H1 (cell line): ENCODE results near the gene ADRA2B. TPM values are rescaled to one million over a fixed set of nuclear protein-coding genes. Genes with fewer than 3 reads are reported as not detected.

Experiments used
- CTCF ChIA-PET: fragments of 300-600 bp; sonication (Branson Sonifier 250); formaldehyde crosslinking; loops from one replicate; lab custom pipeline; 2021; ENCODE audit not compliant: partially characterized antibody; lab: Charles Lee
- POLR2A ChIA-PET: fragments of 300-600 bp; sonication (Branson Sonifier 250); formaldehyde crosslinking; loops from one replicate; lab custom pipeline; 2021; ENCODE audit warnings: inconsistent platforms; ENCODE audit not compliant: partially characterized antibody; lab: Charles Lee
- DNase-seq, 2 experiments: peaks; one replicate each; pipeline versions ENCODE4 v3.0.0 to v3.0.0-alpha.2; 2010 to 2022; ENCODE audit warnings: low spot score in 2 of 2, low read depth in 1 of 2, mixed read lengths in 1 of 2
- FAIRE-seq: peaks from 2 replicates; lab custom pipeline; 2011; peaks lifted over from hg19 to GRCh38; lab: Jason Lieb, UNC
- H2AFZ ChIP-seq: 2 replicates; pipeline ENCODE4 v1.8.1; 2012; ENCODE audit warnings: low read length, inconsistent platforms
- H2AK5ac ChIP-seq: 2 replicates; pipeline ENCODE4 v1.6.1; 2013; ENCODE audit warnings: low read depth, low read length
- H2BK120ac ChIP-seq: replicated peaks from 2 replicates; pipeline ENCODE3; 2013; ENCODE audit warnings: low read depth, low read length, inconsistent platforms
- H2BK12ac ChIP-seq: 2 replicates; pipeline ENCODE4 v1.6.1; 2013; ENCODE audit warnings: low read depth, low read length
- H2BK15ac ChIP-seq: 2 replicates; pipeline ENCODE4 v1.6.1; 2013; ENCODE audit warnings: low read length
- H2BK20ac ChIP-seq: 2 replicates; pipeline ENCODE4 v1.6.1; 2013; ENCODE audit warnings: low read length
- H2BK5ac ChIP-seq: 2 replicates; pipeline ENCODE4 v1.6.1; 2013; ENCODE audit warnings: low read depth, low read length
- H3K14ac ChIP-seq: 2 replicates; pipeline ENCODE4 v1.6.1; 2013; ENCODE audit warnings: inconsistent platforms; ENCODE audit not compliant: insufficient read length
- H3K18ac ChIP-seq: 2 replicates; pipeline ENCODE4 v1.6.1; 2013; ENCODE audit warnings: low read length; ENCODE audit errors: extremely low read depth
- H3K23ac ChIP-seq: 2 replicates; pipeline ENCODE4 v1.6.1; 2013; ENCODE audit warnings: inconsistent platforms; ENCODE audit not compliant: insufficient read length
- H3K23me2 ChIP-seq: 2 replicates; pipeline ENCODE4 v1.6.1; 2013; ENCODE audit warnings: low read depth, low read length
- H3K27ac ChIP-seq: 2 replicates; pipeline ENCODE4 v1.6.1; 2011; ENCODE audit warnings: low read depth, low read length, inconsistent platforms
- H3K27me3 ChIP-seq, 4 experiments: replicated peaks in 1 of 4; 1 replicate in 1 of 4; 2 replicates in 3 of 4; pipeline versions ENCODE4 v1.6.1 to v1.8.1; 2011 to 2013; ENCODE audit warnings: low read length in 3 of 4, mild to moderate bottlenecking in 3 of 4, inconsistent platforms in 2 of 4, mixed read lengths in 2 of 4, moderate library complexity in 1 of 4; ENCODE audit not compliant: control insufficient read depth in 3 of 4, insufficient read depth in 3 of 4; ENCODE audit errors: extremely low read depth in 1 of 4
- H3K36me3 ChIP-seq, 4 experiments: 2 replicates each; pipeline versions ENCODE4 v1.6.1 to v1.8.1; 2011 to 2013; ENCODE audit warnings: mild to moderate bottlenecking in 4 of 4, low read length in 3 of 4, moderate library complexity in 2 of 4, control low read depth in 1 of 4, inconsistent platforms in 1 of 4; ENCODE audit not compliant: insufficient read depth in 4 of 4, control insufficient read depth in 2 of 4
- H3K4ac ChIP-seq: replicated peaks from 2 replicates; pipeline ENCODE3; 2013; ENCODE audit warnings: low read length, low read depth, mixed read lengths, inconsistent platforms; ENCODE audit not compliant: insufficient read length
- H3K4me1 ChIP-seq, 4 experiments: replicated peaks in 1 of 4; 1 replicate in 1 of 4; 2 replicates in 3 of 4; pipeline versions ENCODE4 v1.6.1 to v1.8.1; 2011 to 2013; ENCODE audit warnings: low read length in 3 of 4, inconsistent platforms in 2 of 4, mixed read lengths in 1 of 4; ENCODE audit not compliant: insufficient read depth in 4 of 4, control insufficient read depth in 3 of 4
- H3K4me2 ChIP-seq, 2 experiments: 2 replicates each; pipeline versions ENCODE4 v1.6.1 to v1.8.1; 2011 to 2013; ENCODE audit warnings: low read depth in 2 of 2, low read length in 2 of 2, control low read depth in 1 of 2, inconsistent platforms in 1 of 2, mild to moderate bottlenecking in 1 of 2; ENCODE audit not compliant: insufficient read depth in 1 of 2
- H3K4me3 ChIP-seq, 4 experiments: fragments of 200-600, 300-600 bp in 1 of 4; sonication (generic), shearing (Covaris generic), sonication (Bioruptor Twin) in 1 of 4; 2 replicates each; pipeline versions ENCODE4 v1.5.1 to v1.8.1; 2011 to 2016; ENCODE audit warnings: low read length in 4 of 4, low read depth in 3 of 4, control low read depth in 2 of 4, inconsistent platforms in 2 of 4, mild to moderate bottlenecking in 2 of 4, mixed read lengths in 1 of 4, moderate library complexity in 1 of 4; ENCODE audit not compliant: insufficient read depth in 2 of 4; ENCODE audit errors: extremely low read depth in 1 of 4
- H3K56ac ChIP-seq: replicated peaks from 2 replicates; pipeline ENCODE3; 2013; ENCODE audit warnings: low read depth, mild to moderate bottlenecking, mixed read lengths, low read length, inconsistent platforms; ENCODE audit not compliant: insufficient read length
- H3K79me1 ChIP-seq: 2 replicates; pipeline ENCODE4 v1.6.1; 2013; ENCODE audit warnings: low read depth, low read length, control low read depth
- H3K79me2 ChIP-seq, 2 experiments: 2 replicates each; pipeline versions ENCODE4 v1.6.1 to v1.8.1; 2012 to 2013; ENCODE audit warnings: low read length in 2 of 2, mild to moderate bottlenecking in 2 of 2, inconsistent platforms in 1 of 2; ENCODE audit not compliant: insufficient read depth in 2 of 2, control insufficient read depth in 1 of 2
- H3K9ac ChIP-seq, 4 experiments: replicated peaks in 1 of 4; 1 replicate in 1 of 4; 2 replicates in 3 of 4; pipeline versions ENCODE4 v1.6.1 to v1.8.1; 2011 to 2013; ENCODE audit warnings: low read depth in 3 of 4, low read length in 3 of 4, control low read depth in 2 of 4, mild to moderate bottlenecking in 2 of 4, moderate library complexity in 2 of 4, inconsistent platforms in 1 of 4; ENCODE audit errors: extremely low read depth in 1 of 4
- H3K9me3 ChIP-seq, 2 experiments: 2 replicates each; pipeline versions ENCODE4 v1.6.1 to v1.8.1; 2012 to 2013; ENCODE audit warnings: mild to moderate bottlenecking in 2 of 2, moderate library complexity in 2 of 2, control low read depth in 1 of 2, inconsistent platforms in 1 of 2, low read depth in 1 of 2, low read length in 1 of 2, mixed read lengths in 1 of 2; ENCODE audit not compliant: insufficient read depth in 2 of 2
- H4K20me1 ChIP-seq, 2 experiments: replicated peaks in 1 of 2; 2 replicates each; pipeline versions ENCODE3 to v1.8.1; 2011 to 2013; ENCODE audit warnings: inconsistent platforms in 2 of 2, low read length in 2 of 2, mild to moderate bottlenecking in 1 of 2; ENCODE audit not compliant: insufficient read depth in 2 of 2, control insufficient read depth in 1 of 2
- H4K5ac ChIP-seq: 2 replicates; pipeline ENCODE4 v1.6.1; 2013; ENCODE audit warnings: low read length, low read depth, mixed read lengths, inconsistent platforms; ENCODE audit not compliant: insufficient read length
- H4K8ac ChIP-seq: 2 replicates; pipeline ENCODE4 v1.8.0; 2013; ENCODE audit warnings: mild to moderate bottlenecking, moderate library complexity, low read length, inconsistent platforms; ENCODE audit not compliant: insufficient read depth; ENCODE audit errors: extremely low read depth
- H4K91ac ChIP-seq: replicated peaks from 2 replicates; pipeline ENCODE3; 2013; ENCODE audit warnings: low read length, mixed read lengths, inconsistent platforms; ENCODE audit not compliant: insufficient read length
- ASH2L ChIP-seq: fragments of 200-600, 300-600 bp; sonication (generic); IDR thresholded peaks from one replicate; pipeline ENCODE4 v1.7.1; 2017; ENCODE audit warnings: low read length
- EGR1 ChIP-seq: IDR thresholded peaks from 2 replicates; pipeline ENCODE4 v1.6.1; 2011; ENCODE audit warnings: low read depth, low read length, borderline replicate concordance
- EP300 ChIP-seq, 2 experiments: IDR thresholded peaks; 1 replicate in 1 of 2; 2 replicates in 1 of 2; pipeline ENCODE4 v1.6.1; 2011 to 2012; ENCODE audit warnings: low read depth in 2 of 2, low read length in 2 of 2, mild to moderate bottlenecking in 2 of 2, borderline replicate concordance in 1 of 2, inconsistent platforms in 1 of 2, moderate library complexity in 1 of 2
- JUN ChIP-seq: IDR thresholded peaks from 2 replicates; pipeline ENCODE4 v1.6.1; 2011; ENCODE audit warnings: low read depth, mild to moderate bottlenecking, improper control_type of control experiment, low read length
- SP2 ChIP-seq: IDR thresholded peaks from 2 replicates; pipeline ENCODE4 v1.6.1; 2012; ENCODE audit warnings: mild to moderate bottlenecking, low read length, inconsistent platforms
- WGBS, 2 experiments: shearing (Covaris generic) in 1 of 2; methylation state at CpG; one replicate each; pipeline versions ENCODE4 v1.1.6 to v1.1.7; 2013 to 2015; ENCODE audit warnings: low lambda C conversion rate in 2 of 2, mixed read lengths in 2 of 2, inconsistent platforms in 1 of 2, low coverage in 1 of 2, missing lambda C conversion rate in 1 of 2; ENCODE audit not compliant: insufficient replicate concordance in 2 of 2, insufficient coverage in 1 of 2, insufficient read length in 1 of 2; ENCODE audit errors: extremely low coverage in 1 of 2, missing lambda C conversion rate in 1 of 2; 5-methylcytosine and 5-hydroxymethylcytosine counted together
- polyA plus RNA-seq, 7 experiments: library from polyadenylated mRNA; depleted of rRNA in 3 of 7; stranded (reverse) in 5 of 7; unstranded in 2 of 7; fragments of >200 nt in 5 of 7; fragments of 200-250 nt in 2 of 7; gene quantifications; 1 replicate in 5 of 7; 2 replicates in 1 of 7; 4 replicates in 1 of 7; pipeline versions ENCODE4 v1.2.1 to v1.2.3, GENCODE V29; 2011 to 2013; ENCODE audit warnings: missing spikeins in 2 of 7, mixed read lengths in 2 of 7
- total RNA-seq: library from RNA; stranded (reverse); fragmentation: NEBNext Ultra II Directional; extraction: Animal tissue kit (Norgen Biotek cat#: 25700); gene quantifications from 2 replicates; pipeline ENCODE4 v1.2.1, GENCODE V29; 2021

The ADRA2B gene
- total and polyA plus RNA-seq, 2 of the 8 experiments (the other 6 are each of a cell fraction or from before 2014, with no cell fraction given), result 5.8 to 6.5 TPM

DNA sequence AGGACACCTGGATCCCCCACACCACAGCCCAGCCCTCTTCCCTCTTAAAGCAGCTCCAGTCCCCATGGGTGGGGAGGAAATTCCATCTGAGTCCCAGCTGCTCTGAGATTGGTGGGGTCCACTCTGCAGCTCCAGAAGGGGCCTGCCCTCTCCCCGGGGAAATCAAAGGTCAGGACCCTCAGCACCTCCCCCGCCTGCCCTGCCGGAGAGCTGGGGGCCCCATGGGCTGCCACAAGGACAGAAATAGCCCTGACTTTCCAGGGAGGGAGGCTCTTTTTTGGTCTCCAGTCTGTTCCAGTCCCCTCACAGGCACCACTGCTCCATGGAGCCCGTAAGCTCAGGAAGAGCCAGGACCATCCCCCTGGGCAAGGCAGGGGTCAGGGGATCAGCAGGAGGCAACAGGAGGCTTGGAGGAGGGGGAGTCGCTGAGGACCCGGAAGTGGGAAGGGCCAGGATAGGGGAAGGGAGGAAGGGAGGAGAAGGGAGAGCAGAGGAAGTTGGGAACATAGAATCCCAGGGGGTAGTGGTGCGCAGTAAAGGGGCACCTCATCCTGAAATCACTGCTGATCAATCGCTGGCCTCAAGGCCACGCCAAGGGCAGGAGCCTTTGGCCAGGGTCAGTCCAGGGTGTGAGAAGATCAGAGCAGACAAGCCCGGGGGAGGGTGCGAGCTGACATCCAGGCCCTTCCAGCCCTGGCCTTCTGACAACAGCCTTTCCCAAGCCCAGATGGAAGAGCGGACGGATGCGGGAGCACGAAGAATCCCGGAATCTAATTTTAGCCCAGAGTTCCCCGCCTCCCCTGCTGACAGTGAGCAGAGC, 7.6 kb downstream of the ADRA2B start:
- peak overlapping the region; percentile 38 for H4K91ac ChIP-seq
- 60% methylated on average over 17 of the region's 17 CpGs; no CpG with 5 or more reads in 1 of the 2 experiments for WGBS, 2 experiments
- no peaks in the 10 kb centered on the region for H3K79me1 ChIP-seq
- H3K9me3 ChIP-seq, result peaks cover 4 to 11% of the 10 kb centered on the region in 2 experiments
- H3K4ac ChIP-seq, result no peak overlapping the region
- FAIRE-seq, result peak; percentile 39
- peaks cover 2% of the 10 kb centered on the region; the same call in 1 of the 2 replicates for H3K23me2 ChIP-seq
- H3K23ac ChIP-seq, result no peak overlapping the region
- H2BK20ac ChIP-seq, result peak overlapping the region; percentile 38; the same call in 1 of the 2 replicates
- H3K4me3 ChIP-seq, result peak overlapping the region in 1 of 4 experiments; percentile 35; a peak in 1 of 8 replicates
- no peak overlapping the region for H3K9ac ChIP-seq
- no peaks in the 10 kb centered on the region for H3K27me3 ChIP-seq
- H3K4me2 ChIP-seq, result peak overlapping the region; percentile 38 to 40
- TF ChIP-seq EGR1 (peak; percentile 52; the same call in 1 of the 2 replicates), SP2 (no peak), EP300 (IDR thresholded peaks at IDR 0.05; ENCODE audit: borderline replicate concordance in 1 of 2, low read depth in 2 of 2, low read length in 2 of 2) (peak in 1 of 2 experiments; percentile 26; a peak in 1 of 3 replicates), ASH2L (peak; percentile 73), JUN (no peak)
- TF ChIP-seq, all 59 proteins: peak for 3
- DNase-seq, result no peak
- H3K36me3 ChIP-seq, result no peaks in the 10 kb centered on the region
- H3K79me2 ChIP-seq, result no peaks in the 10 kb centered on the region
- POLR2A ChIA-PET, result interaction anchor here (0.8 to 1.5 kb wide), 3 partner anchors 10 to 30 kb away, joined by 3 to 9 read pairs (median 5); partner anchors contain the start of gene ASTL
- no peak overlapping the region; the same call in 1 of the 2 replicates for H2BK15ac ChIP-seq
- no peaks in the 10 kb centered on the region for H4K20me1 ChIP-seq
- H3K56ac ChIP-seq, result no peak overlapping the region
- H2BK5ac ChIP-seq, result peak overlapping the region; percentile 67; the same call in 1 of the 2 replicates
- H3K4me1 ChIP-seq, result peaks cover 0 to 25% (median 17%) of the 10 kb centered on the region in 4 experiments; a peak in 6 of 7 replicates
- CTCF ChIA-PET, result interaction anchor here (0.5 to 2.5 kb wide), 10 partner anchors 9 to 125 kb away, joined by 3 to 25 read pairs (median 4); partner anchors contain the start of genes ADRA2B, ASTL and DUSP2
- peak overlapping the region; percentile 64 for H2AFZ ChIP-seq
- no peak overlapping the region for H2BK120ac ChIP-seq
- H3K14ac ChIP-seq, result no peak overlapping the region
- H3K27ac ChIP-seq, result peak overlapping the region; percentile 15; the same call in 1 of the 2 replicates
- H2BK12ac ChIP-seq, result peak overlapping the region; percentile 60; the same call in 1 of the 2 replicates
- peak overlapping the region; percentile 62 for H4K8ac ChIP-seq
- no peak overlapping the region for H4K5ac ChIP-seq
- 0 out of 2 replicates have a peak overlapping the region, but pooled peaks have one; percentile 77 for H2AK5ac ChIP-seq
- peak overlapping the region; percentile 66 for H3K18ac ChIP-seq
